ENCODE data around the gene DCTN5.

The DCTN5 gene

GRCh38 chr16:23666571-23667354, 25.5 kb downstream of the DCTN5 start:
- DNase-seq = no peak

DNA sequence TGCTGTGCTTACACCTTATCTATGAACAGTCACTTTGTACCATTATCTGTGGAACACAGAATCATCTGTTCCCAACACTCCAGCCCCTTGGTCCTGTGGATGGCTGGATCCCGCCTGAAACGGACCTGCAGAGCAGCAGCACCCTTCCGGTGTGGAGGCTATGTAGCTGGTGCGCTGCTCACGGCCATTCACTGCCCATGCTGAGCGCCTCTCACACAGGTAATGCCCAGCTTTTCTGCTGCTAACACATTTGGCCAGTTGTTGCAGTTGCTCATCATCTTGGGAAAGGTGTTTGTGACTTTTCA, 26.0 kb downstream of the DCTN5 start:
- no peak for DNase-seq

DNA sequence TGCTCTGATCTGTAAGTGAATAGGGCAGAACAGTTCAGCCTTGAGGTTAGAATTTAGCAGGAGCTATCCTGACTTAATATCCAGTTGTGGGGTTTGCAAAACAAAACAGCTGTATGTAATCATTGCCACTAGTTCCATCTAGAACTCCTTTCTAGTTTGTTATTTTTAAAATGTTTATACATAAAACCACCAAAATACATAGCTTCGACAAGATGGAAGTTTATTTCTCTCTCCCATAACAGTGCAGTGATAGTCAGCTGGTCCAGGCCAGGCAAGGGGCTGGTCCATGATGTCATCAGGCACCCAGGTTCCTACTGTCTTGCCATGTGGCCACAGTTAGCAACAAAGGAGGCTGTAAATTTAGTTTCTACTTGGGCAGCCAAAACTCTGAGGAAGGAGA, 27.0 kb downstream of the DCTN5 start:
- DNase-seq = no peak

GRCh38 chr16:23668873-23669272, 27.6 kb downstream of the DCTN5 start:
- DNase-seq = no peak

- DNase-seq = no peak
Observed at GRCh38 chr16:23670137-23670776, 29.0 kb downstream of the DCTN5 start.

GRCh38 chr16:23673971-23674614, 32.8 kb downstream of the DCTN5 start:
- no peak for DNase-seq

- no peak for DNase-seq
Observed at GRCh38 chr16:23676924-23677480, 35.7 kb downstream of the DCTN5 start.

DNA sequence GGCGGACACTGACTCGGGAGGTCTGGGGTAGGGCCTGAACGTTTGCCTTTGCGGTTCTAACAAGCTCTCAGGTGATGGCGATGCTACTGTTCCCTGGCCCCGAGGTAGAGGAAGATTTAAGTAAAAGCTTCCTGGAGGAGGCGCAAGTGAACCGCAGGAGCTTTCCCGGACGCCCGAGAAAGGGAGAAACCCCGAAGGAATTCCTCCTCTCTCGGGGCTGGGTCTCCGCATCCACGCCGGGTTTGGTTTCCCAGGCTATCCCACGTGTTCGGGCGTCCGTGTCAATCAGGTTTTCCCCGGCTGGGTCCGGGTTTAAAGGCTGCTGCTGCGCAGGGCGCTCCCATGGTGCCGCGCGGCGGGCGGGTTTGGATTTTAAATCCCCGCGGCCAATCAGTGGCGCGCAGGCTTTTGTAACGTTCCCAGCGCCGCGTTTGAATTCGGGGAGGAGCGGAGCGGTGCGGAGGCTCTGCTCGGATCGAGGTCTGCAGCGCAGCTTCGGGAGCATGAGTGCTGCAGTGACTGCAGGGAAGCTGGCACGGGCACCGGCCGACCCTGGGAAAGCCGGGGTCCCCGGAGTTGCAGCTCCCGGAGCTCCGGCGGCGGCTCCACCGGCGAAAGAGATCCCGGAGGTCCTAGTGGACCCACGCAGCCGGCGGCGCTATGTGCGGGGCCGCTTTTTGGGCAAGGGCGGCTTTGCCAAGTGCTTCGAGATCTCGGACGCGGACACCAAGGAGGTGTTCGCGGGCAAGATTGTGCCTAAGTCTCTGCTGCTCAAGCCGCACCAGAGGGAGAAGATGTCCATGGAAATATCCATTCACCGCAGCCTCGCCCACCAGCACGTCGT, 37.4 kb downstream of the DCTN5 start, which contains the start of gene PLK1:
TSS of gene PLK1 (plus strand) at position 460 of the 844 bp plus-strand sequence. CDS start at position 504, 44 bp downstream.
- peak; percentile 61 for DNase-seq

- DNase-seq = peak; percentile 42
Observed at GRCh38 chr16:23679274-23679985, 38.2 kb downstream of the DCTN5 start.

- DNase-seq = no peak
Observed at GRCh38 chr16:23679986-23680336, 38.7 kb downstream of the DCTN5 start.

DNA sequence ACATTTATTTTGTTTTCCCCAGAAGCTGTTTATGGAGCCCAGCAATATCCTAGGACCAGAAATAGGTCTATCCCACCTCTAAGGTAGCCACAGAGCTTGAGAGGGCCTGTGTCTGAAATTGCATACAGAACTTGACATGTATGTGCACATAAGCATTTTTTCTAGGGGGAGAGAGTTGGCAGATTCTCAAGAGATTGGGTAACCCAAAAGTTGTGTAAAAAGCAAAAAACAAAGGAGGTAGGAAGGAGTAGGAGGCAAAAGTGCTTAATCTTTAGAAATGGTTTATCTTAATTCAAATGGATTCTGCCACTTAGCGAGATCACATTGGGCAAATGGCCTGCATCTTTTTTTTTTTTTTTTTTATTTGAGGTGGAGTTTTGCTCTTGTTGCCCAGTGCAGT, 40.9 kb downstream of the DCTN5 start:
- no peak for DNase-seq

DNA sequence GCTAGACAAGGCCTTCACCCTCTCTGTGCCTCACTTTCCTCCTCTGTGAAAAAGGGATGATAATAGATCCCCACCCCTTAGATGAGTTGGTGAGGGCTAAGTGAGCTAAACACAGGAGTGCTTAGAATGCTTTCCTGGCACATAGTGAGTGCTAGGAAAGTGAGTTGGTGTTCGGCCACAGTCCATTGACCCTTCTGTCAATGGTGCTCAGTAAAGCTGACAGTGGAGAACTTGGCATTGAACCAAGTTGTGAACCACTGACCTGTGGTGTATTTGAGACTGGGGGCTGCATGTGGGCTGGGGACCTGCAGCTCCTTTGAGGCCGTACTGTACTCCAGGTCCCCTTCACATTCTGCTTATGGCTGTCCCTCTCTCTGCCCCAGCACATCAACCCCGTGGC, 42.2 kb downstream of the DCTN5 start:
- no peak for DNase-seq

- no peak for DNase-seq
Observed at GRCh38 chr16:23687034-23687808, 46.0 kb downstream of the DCTN5 start.

- no peak for DNase-seq
Observed at GRCh38 chr16:23689442-23690187, 48.3 kb downstream of the DCTN5 start.

GRCh38 chr16:23690771-23691482, 49.7 kb downstream of the DCTN5 start:
- DNase-seq = no peak

- no peak for DNase-seq
Observed at GRCh38 chr16:23691483-23692189, 50.4 kb downstream of the DCTN5 start.

GRCh38 chr16:23692190-23692837, 51.0 kb downstream of the DCTN5 start:
- no peak for DNase-seq

- DNase-seq = no peak
Observed at GRCh38 chr16:23694265-23694643, 53.0 kb downstream of the DCTN5 start.
